Measurements from ENCODE around the gene RBM45.

Gene RBM45

GRCh38 chr2:178163395-178163794 lies 51.2 kb downstream of the RBM45 start:
- no peak for DNase-seq

- no peak for DNase-seq
These were observed 51.7 kb downstream of the RBM45 start for GRCh38 chr2:178163911-178164310.

- no peak for DNase-seq
These were observed 61.4 kb downstream of the RBM45 start for GRCh38 chr2:178173657-178174056.

- DNase-seq: no peak
These were observed 64.9 kb downstream of the RBM45 start for GRCh38 chr2:178177066-178177679.
